Activated CD8-positive, alpha-beta T cell treated with anti-CD3 and anti-CD28 coated beads, Interleukin-2, amount 10 ng/mL, durations not matched to agents 7 days and 5 days (primary cell): Measurements from ENCODE around the gene RCCD1. TPM values are rescaled to one million over a fixed set of nuclear protein-coding genes. Genes with fewer than 3 reads are reported as not detected.

Source experiments
- ATAC-seq: fragments of 150-1000 bp; cut with Tn5 transposase; one replicate; pipeline ENCODE4 v1.10.0; 2021; ENCODE audit warnings: moderate library complexity
- CTCF ChIA-PET: fragments of 350-600 bp; sonication (Branson Sonifier 250); formaldehyde crosslinking; loops from one replicate; lab custom pipeline; 2021; ENCODE audit warnings: antibody characterized with exemption; lab: Charles Lee
- POLR2A ChIA-PET: fragments of 350-600 bp; sonication (Branson Sonifier 250); formaldehyde crosslinking; loops from one replicate; lab custom pipeline; 2021; ENCODE audit warnings: antibody characterized with exemption; lab: Charles Lee
- DNase-seq: peaks from one replicate; pipeline ENCODE4 v3.0.0-alpha.2; 2020
- H3K27ac Mint-ChIP-seq: one replicate; pipeline ENCODE4 v1.8.0; 2021; ENCODE audit warnings: mild to moderate bottlenecking, mixed read lengths
- H3K27me3 Mint-ChIP-seq: one replicate; pipeline ENCODE4 v1.8.0; 2021; ENCODE audit warnings: low read depth, mixed read lengths
- H3K36me3 Mint-ChIP-seq: one replicate; pipeline ENCODE4 v1.8.0; 2021; ENCODE audit warnings: low read depth, mixed read lengths
- H3K4me1 Mint-ChIP-seq: one replicate; pipeline ENCODE4 v1.8.0; 2021; ENCODE audit warnings: low read depth, mixed read lengths
- H3K4me3 Mint-ChIP-seq: one replicate; pipeline ENCODE4 v1.8.0; 2021; ENCODE audit warnings: mild to moderate bottlenecking, mixed read lengths
- H3K9me3 Mint-ChIP-seq: one replicate; pipeline ENCODE4 v1.8.0; 2022; ENCODE audit warnings: mixed read lengths; ENCODE audit not compliant: insufficient read depth
- total RNA-seq, 2 experiments: library from RNA; stranded (reverse); gene quantifications; one replicate each; pipeline ENCODE4 v1.2.3, GENCODE V29; 2021

The RCCD1 gene
- total RNA-seq, 2 experiments from 2014 or later, result 30.1 to 31.9 TPM

GRCh38 chr15:90957031-90957790 is 2.5 kb downstream of the RCCD1 start:
- H3K4me3 Mint-ChIP-seq, result peak overlapping the region; percentile 88
- H3K27me3 Mint-ChIP-seq, result no peaks in the 10 kb centered on the region
- ChIA-PET CTCF (interaction anchor here (0.7 to 7.3 kb wide), 27 partner anchors 9 to 600 kb away, joined by 3 to 154 read pairs (median 5); partner anchors contain the start of genes HDDC3, MAN2A2, UNC45A and VPS33B), POLR2A (interaction anchor here (1.1 to 4.6 kb wide), 6 partner anchors 9 to 93 kb away, joined by 3 to 93 read pairs (median 4); partner anchors contain the start of genes HDDC3, PRC1 and UNC45A)
- ATAC-seq, result no peak
- no peak for DNase-seq
- H3K27ac Mint-ChIP-seq, result peak overlapping the region; percentile 5
- peaks cover 54% of the 10 kb centered on the region for H3K36me3 Mint-ChIP-seq
- H3K9me3 Mint-ChIP-seq, result no peaks in the 10 kb centered on the region
- H3K4me1 Mint-ChIP-seq, result peaks cover 22% of the 10 kb centered on the region

GRCh38 chr15:90957791-90958190 is 3.1 kb downstream of the RCCD1 start:
- CTCF ChIA-PET, result interaction anchor here (0.7 to 7.3 kb wide), 9 partner anchors 10 to 315 kb away, joined by 3 to 154 read pairs (median 18); partner anchors contain the start of genes HDDC3 and UNC45A
- H3K4me3 Mint-ChIP-seq, result peak overlapping the region; percentile 59
- POLR2A ChIA-PET, result interaction anchor here (1.1 to 1.3 kb wide), 2 partner anchors 23 to 37 kb away, joined by 3 to 4 read pairs; partner anchors contain the start of genes PRC1 and UNC45A
- no peak for DNase-seq
- no peaks in the 10 kb centered on the region for H3K9me3 Mint-ChIP-seq
- peaks cover 22% of the 10 kb centered on the region for H3K4me1 Mint-ChIP-seq
- no peaks in the 10 kb centered on the region for H3K27me3 Mint-ChIP-seq
- H3K36me3 Mint-ChIP-seq, result peaks cover 56% of the 10 kb centered on the region
- H3K27ac Mint-ChIP-seq, result peak overlapping the region; percentile 5
- ATAC-seq, result no peak

- CTCF ChIA-PET, result interaction anchor here (0.9 to 5.0 kb wide), 7 partner anchors 21 to 313 kb away, joined by 3 to 36 read pairs (median 4); no protein-coding TSS in a partner anchor
- no peaks in the 10 kb centered on the region for H3K27me3 Mint-ChIP-seq
- no peak overlapping the region for H3K27ac Mint-ChIP-seq
- H3K9me3 Mint-ChIP-seq, result no peaks in the 10 kb centered on the region
- H3K4me1 Mint-ChIP-seq, result peaks cover 13% of the 10 kb centered on the region
- ATAC-seq, result no peak
- no peak overlapping the region for H3K4me3 Mint-ChIP-seq
- no peak for DNase-seq
- POLR2A ChIA-PET, result no interaction called here
- H3K36me3 Mint-ChIP-seq, result peaks cover 54% of the 10 kb centered on the region
Observed at GRCh38 chr15:90959028-90959595, 4.4 kb downstream of the RCCD1 start.

- peaks cover 9% of the 10 kb centered on the region for H3K4me1 Mint-ChIP-seq
- ATAC-seq, result no peak
- H3K4me3 Mint-ChIP-seq, result no peak overlapping the region
- POLR2A ChIA-PET, result no interaction called here
- no peak overlapping the region for H3K27ac Mint-ChIP-seq
- no peaks in the 10 kb centered on the region for H3K9me3 Mint-ChIP-seq
- CTCF ChIA-PET, result interaction anchor here (0.9 to 1.8 kb wide), 4 partner anchors 20 to 312 kb away, joined by 3 to 5 read pairs (median 4); no protein-coding TSS in a partner anchor
- H3K36me3 Mint-ChIP-seq, result peaks cover 59% of the 10 kb centered on the region
- H3K27me3 Mint-ChIP-seq, result no peaks in the 10 kb centered on the region
- no peak for DNase-seq
Observed at GRCh38 chr15:90959894-90960293, 5.2 kb downstream of the RCCD1 start.

- Mint-ChIP-seq H3K27ac (no peak overlapping the region), H3K4me1 (peaks cover 9% of the 10 kb centered on the region), H3K4me3 (no peak overlapping the region), H3K9me3 (no peaks in the 10 kb centered on the region), H3K36me3 (peaks cover 64% of the 10 kb centered on the region), H3K27me3 (no peaks in the 10 kb centered on the region)
- ChIA-PET CTCF (interaction anchor here (0.9 to 1.5 kb wide), 3 partner anchors 20 to 89 kb away, joined by 3 to 4 read pairs (median 3); no protein-coding TSS in a partner anchor), POLR2A (no interaction called here)
- ATAC-seq, result no peak
- DNase-seq, result no peak
Observed at GRCh38 chr15:90960298-90961091, 5.8 kb downstream of the RCCD1 start.

- ATAC-seq (no peak), DNase-seq (no peak)
- peaks cover 5% of the 10 kb centered on the region for H3K4me1 Mint-ChIP-seq
- CTCF ChIA-PET, result no interaction called here
- H3K36me3 Mint-ChIP-seq, result peaks cover 72% of the 10 kb centered on the region
- H3K4me3 Mint-ChIP-seq, result no peak overlapping the region
- POLR2A ChIA-PET, result no interaction called here
- H3K9me3 Mint-ChIP-seq, result no peaks in the 10 kb centered on the region
- H3K27ac Mint-ChIP-seq, result peak overlapping the region; percentile 48
- no peaks in the 10 kb centered on the region for H3K27me3 Mint-ChIP-seq
Observed at GRCh38 chr15:90962021-90962420, 7.3 kb downstream of the RCCD1 start.

GRCh38 chr15:90966262-90966661 is 11.6 kb downstream of the RCCD1 start:
- DNase-seq, result no peak
- ChIA-PET CTCF (interaction anchor here (1.4 to 2.9 kb wide), 3 partner anchors 10 to 83 kb away, joined by 3 to 18 read pairs (median 6); no protein-coding TSS in a partner anchor), POLR2A (interaction anchor here (0.9 to 1.5 kb wide), 4 partner anchors 10 to 17 kb away, joined by 3 to 6 read pairs (median 4); partner anchors contain the start of gene RCCD1)
- Mint-ChIP-seq H3K4me3 (no peak overlapping the region), H3K9me3 (no peaks in the 10 kb centered on the region), H3K4me1 (no peaks in the 10 kb centered on the region), H3K27me3 (no peaks in the 10 kb centered on the region), H3K36me3 (peaks cover 89% of the 10 kb centered on the region), H3K27ac (no peak overlapping the region)
- no peak for ATAC-seq

GRCh38 chr15:90967206-90967605 is 12.5 kb downstream of the RCCD1 start:
- H3K36me3 Mint-ChIP-seq, result peaks cover 80% of the 10 kb centered on the region
- no peak overlapping the region for H3K4me3 Mint-ChIP-seq
- DNase-seq (no peak), ATAC-seq (no peak)
- POLR2A ChIA-PET, result interaction anchor here (0.9 to 1.5 kb wide), 3 partner anchors 10 to 16 kb away, joined by 3 to 6 read pairs (median 3); no protein-coding TSS in a partner anchor
- H3K27me3 Mint-ChIP-seq, result no peaks in the 10 kb centered on the region
- no peaks in the 10 kb centered on the region for H3K4me1 Mint-ChIP-seq
- H3K27ac Mint-ChIP-seq, result no peak overlapping the region
- CTCF ChIA-PET, result interaction anchor here (0.6 to 2.9 kb wide), 4 partner anchors 10 to 82 kb away, joined by 3 to 18 read pairs (median 4); no protein-coding TSS in a partner anchor
- H3K9me3 Mint-ChIP-seq, result no peaks in the 10 kb centered on the region

GRCh38 chr15:90968434-90968833 is 13.8 kb downstream of the RCCD1 start:
- Mint-ChIP-seq H3K9me3 (no peaks in the 10 kb centered on the region), H3K27ac (no peak overlapping the region), H3K27me3 (no peaks in the 10 kb centered on the region), H3K36me3 (peaks cover 80% of the 10 kb centered on the region), H3K4me1 (no peaks in the 10 kb centered on the region), H3K4me3 (no peak overlapping the region)
- no peak for DNase-seq
- ChIA-PET CTCF (interaction anchor here (1.0 to 2.9 kb wide), 2 partner anchors 12 to 65 kb away, joined by 4 to 18 read pairs; no protein-coding TSS in a partner anchor), POLR2A (no interaction called here)
- no peak for ATAC-seq

GRCh38 chr15:90970274-90970673 is 15.6 kb downstream of the RCCD1 start:
- ATAC-seq (no peak), DNase-seq (no peak)
- CTCF ChIA-PET, result interaction anchor here (0.9 kb wide), 1 partner anchor 14 kb away, joined by 4 read pairs; no protein-coding TSS in a partner anchor
- H3K4me1 Mint-ChIP-seq, result no peaks in the 10 kb centered on the region
- H3K36me3 Mint-ChIP-seq, result peaks cover 80% of the 10 kb centered on the region
- H3K27me3 Mint-ChIP-seq, result no peaks in the 10 kb centered on the region
- POLR2A ChIA-PET, result no interaction called here
- H3K9me3 Mint-ChIP-seq, result no peaks in the 10 kb centered on the region
- no peak overlapping the region for H3K27ac Mint-ChIP-seq
- no peak overlapping the region for H3K4me3 Mint-ChIP-seq

GRCh38 chr15:90972133-90972532 is 17.4 kb downstream of the RCCD1 start:
- ChIA-PET POLR2A (no interaction called here), CTCF (interaction anchor here (0.9 to 1.5 kb wide), 4 partner anchors 14 to 300 kb away, joined by 3 to 4 read pairs (median 3); no protein-coding TSS in a partner anchor)
- Mint-ChIP-seq H3K4me1 (no peaks in the 10 kb centered on the region), H3K9me3 (no peaks in the 10 kb centered on the region), H3K27ac (no peak overlapping the region), H3K27me3 (no peaks in the 10 kb centered on the region), H3K4me3 (no peak overlapping the region), H3K36me3 (peaks cover 79% of the 10 kb centered on the region)
- ATAC-seq (no peak), DNase-seq (no peak)
